ENCODE data around the gene DDX10.

DNA sequence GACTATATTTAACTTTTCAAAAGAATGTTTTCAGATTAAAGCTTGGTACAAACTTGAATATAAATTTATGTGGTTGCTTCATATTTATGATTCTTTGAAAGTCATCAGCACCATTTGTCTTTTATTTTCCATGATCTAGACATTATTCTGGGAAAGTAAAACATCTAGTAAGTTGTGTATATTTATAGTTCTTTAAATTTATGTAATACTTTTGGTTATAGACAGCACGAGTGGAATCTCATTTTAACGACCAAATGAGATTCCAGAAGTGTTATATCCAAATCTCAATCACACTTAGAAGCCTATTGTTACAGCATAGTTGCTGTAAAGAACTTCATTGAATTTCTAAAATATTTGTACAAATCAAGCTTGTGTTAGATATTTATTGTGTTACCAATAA lies 212.3 kb downstream of the DDX10 start:
- TF ChIP-seq, protein P1, sequence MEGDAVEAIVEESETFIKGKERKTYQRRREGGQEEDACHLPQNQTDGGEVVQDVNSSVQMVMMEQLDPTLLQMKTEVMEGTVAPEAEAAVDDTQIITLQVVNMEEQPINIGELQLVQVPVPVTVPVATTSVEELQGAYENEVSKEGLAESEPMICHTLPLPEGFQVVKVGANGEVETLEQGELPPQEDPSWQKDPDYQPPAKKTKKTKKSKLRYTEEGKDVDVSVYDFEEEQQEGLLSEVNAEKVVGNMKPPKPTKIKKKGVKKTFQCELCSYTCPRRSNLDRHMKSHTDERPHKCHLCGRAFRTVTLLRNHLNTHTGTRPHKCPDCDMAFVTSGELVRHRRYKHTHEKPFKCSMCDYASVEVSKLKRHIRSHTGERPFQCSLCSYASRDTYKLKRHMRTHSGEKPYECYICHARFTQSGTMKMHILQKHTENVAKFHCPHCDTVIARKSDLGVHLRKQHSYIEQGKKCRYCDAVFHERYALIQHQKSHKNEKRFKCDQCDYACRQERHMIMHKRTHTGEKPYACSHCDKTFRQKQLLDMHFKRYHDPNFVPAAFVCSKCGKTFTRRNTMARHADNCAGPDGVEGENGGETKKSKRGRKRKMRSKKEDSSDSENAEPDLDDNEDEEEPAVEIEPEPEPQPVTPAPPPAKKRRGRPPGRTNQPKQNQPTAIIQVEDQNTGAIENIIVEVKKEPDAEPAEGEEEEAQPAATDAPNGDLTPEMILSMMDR (IDR thresholded peaks at IDR 0.05; ENCODE audit: borderline replicate concordance, extremely low read depth, low read length, poor library complexity, severe bottlenecking): no peak
- TF ChIP-seq EZH2 (IDR thresholded peaks at IDR 0.05; ENCODE audit: borderline replicate concordance, low read depth, low read length, severe bottlenecking): no peak
